Measurements from ENCODE around the gene ADGB.
A peak's percentile ranks its signal among the peaks of the same experiment; 100 is the strongest.
"Not testable (repeated sequence)": the region's sequence is repeated elsewhere in the genome, so short reads cannot be mapped to it uniquely, and the experiment has no call there.

Gene ADGB

DNA sequence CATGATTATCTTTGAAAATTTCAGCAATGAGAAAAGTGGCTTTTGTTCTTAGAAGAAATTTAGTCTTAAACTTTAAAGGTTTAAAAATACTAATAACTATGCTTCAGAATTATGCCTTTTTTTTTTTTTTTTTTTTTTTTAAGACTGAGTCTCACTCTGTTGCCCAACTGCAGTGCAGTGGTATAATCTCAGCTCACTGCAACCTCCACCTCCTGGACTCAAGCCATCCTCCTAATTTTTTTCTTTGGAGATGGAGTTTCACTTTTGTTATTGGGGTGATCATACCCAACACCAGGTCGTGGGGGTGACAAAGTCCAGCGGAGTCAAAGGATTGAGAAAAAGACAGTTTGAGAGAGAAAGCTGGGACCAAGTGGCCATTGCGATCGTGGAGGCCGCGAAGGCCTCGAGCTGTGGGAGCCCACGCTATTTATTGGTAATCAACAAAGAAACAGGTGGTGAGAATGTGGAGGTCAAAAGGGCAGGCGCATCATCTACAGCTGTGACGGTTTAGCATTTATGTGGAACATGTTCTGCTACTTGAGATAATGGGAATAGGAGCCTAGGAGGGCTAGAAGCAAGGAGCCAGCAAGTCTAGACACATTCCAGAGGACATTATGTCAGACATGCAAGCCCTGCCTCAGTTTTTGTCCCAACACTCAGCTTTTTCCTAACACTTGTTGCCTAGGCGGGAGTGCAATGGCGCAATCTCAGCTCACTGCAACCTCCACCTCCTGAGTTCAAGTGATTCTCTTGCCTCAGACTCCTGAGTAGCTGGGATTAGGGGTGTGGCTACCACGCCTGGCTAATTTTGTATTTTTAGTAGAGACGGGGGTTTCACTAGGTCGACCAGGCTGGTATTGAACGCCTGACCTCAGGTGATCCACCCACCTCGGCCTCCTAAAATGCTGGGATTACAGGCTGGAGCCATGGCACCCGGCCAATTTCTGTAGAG, 217.0 kb downstream of the ADGB start:
- not testable (repeated sequence) for DNase-seq (ENCODE audit: low read depth in 2 of 2)

DNA sequence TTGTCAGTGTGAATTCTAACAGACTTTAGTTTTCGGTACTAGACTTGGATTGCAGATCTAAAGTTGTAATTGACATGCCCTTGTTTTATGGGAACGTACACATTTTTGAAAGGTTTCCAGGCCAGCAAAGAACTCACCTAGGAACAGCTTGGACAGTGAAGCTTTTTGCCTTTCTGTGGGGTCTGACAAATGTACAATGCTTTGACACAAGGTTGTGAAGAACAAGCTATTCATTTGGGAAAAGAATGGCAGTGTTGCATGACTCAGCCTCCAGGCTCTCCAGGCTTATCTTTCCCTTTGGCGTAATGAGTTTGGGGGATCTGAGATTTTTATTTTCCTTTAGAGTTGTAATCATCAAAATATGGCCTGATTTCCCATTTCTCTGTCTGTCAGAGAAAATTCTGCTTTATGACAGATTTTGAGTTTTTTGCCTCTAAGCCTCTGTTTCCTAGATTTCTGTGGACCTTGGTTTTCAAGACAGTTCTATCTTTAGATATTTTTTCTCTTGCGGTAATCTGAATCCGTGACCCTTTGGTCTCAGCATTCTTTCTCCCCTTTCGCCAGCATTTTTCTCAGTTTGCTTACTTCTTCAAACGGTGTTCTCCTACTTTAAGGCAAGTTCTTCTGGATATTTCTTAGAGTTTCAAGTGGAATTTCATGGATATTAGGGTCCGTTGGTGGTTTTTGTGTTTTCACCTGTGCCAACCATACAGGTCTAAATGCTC, 221.0 kb downstream of the ADGB start:
- DNase-seq (ENCODE audit: low read depth in 2 of 2) = no peak

DNA sequence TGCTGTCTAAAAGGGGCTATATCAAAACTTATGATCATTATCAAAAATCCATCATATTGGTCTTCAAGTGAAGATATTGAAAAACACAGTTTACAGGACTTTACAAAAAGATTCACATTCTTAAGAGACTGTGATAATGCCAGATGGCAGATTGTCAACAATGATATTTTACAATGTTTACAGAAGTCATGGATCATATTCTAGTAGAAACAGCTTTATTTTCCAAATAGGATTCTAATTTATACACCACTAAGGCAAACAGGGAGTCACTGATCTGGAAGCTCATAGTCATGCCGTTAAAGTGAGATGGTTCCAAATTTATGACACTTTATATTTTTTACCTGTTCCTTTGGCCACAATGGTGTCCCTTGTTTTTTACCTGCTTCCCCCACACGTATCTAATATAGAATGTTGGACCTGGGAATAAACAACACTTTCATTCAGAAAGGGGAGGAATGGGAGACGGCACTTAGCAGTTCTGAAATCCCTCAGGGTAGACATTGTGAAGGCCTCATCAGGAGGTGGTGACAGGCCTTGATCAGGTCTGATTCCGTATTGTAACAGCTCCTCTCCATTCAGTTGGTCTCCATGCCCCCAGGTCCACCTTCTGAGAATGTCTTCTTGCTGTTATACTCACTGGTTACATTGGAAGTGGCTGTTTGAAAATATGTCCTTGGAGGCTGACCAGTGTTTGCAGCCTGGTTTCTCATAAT, 228.6 kb downstream of the ADGB start:
- no peak for DNase-seq (ENCODE audit: low read depth in 2 of 2)

DNA sequence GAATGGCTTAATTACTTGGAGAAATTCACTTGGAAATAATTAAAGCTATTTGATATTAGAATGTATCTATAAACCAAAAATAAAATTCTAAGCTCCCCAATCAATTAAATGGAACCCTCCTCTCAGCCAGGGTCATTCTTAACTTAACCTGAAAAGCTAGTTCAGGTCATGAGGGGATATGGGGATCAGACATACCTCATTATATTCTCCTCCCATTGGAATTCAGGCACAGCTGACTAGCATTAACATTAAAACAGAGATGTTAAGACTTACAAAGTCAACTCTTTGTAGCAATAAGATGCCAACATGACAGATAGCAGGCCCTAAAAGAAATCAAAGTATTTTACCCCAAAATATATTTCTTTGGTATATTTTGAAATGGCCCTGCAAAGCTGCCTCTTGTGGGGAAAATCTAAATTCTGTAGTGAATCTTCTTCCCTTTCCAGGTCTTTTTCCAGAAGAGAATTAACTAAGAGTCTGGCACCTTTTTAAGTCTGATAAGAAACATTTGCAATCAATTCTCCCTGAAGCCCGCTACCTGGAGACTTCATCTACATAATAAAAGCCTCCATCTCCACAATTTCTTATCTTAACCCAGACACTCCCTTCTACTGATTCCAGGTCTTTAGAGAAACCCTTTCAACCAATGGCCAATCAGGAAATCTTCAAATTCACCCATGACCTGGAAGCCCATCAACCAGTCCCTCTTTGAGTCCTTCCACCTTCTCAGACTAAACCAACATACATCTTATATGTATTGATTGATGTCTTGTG, 231.2 kb downstream of the ADGB start:
- DNase-seq (ENCODE audit: low read depth in 2 of 2) = no peak

DNA sequence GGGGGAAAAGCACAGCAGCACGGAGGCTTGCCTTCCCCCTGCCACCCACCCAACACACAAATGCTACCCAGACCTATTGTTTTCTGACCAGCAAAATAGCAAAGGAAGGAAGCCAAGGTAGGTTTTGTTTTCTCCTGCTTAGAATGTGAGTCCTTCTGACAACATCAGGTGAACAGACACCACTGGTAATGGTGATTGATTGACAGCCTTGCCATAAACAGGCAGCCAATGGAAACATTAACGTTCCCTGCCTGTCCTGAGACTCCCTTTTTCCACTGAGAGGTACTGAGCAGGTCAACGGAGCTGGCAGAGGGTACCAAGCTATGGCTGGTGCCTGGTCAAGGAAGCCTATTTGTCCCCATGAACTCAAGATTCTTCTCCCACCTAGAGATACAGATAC, 234.4 kb downstream of the ADGB start:
- DNase-seq (ENCODE audit: low read depth in 2 of 2) = no peak

DNA sequence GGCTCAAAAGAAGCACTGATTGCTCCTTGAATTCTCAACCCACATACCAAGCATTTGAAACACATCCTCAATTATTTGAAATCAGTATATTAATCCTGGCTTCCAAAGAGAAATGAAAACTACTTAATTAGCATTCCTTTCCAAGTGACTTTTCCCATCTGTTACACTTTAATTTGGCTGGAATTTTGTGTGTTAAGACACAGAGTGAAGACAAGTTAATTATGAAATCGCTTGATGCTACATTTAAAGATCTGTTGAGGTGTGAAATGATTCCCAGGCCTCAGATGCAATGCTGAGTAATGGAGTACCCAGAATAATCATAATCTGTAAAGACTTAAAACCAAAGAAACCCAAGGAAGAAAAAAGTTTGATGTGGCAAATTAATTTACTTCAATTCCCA, 241.4 kb downstream of the ADGB start:
- DNase-seq (ENCODE audit: low read depth in 2 of 2) = no peak

GRCh38 chr6:146840641-146841040, 241.9 kb downstream of the ADGB start:
- no peak for DNase-seq (ENCODE audit: low read depth in 2 of 2)

- no peak for DNase-seq (ENCODE audit: low read depth in 2 of 2)
These were observed 248.7 kb downstream of the ADGB start for GRCh38 chr6:146847426-146847825.

GRCh38 chr6:146850238-146850896, 251.6 kb downstream of the ADGB start:
- no peak for DNase-seq (ENCODE audit: low read depth in 2 of 2)

- no peak for DNase-seq (ENCODE audit: low read depth in 2 of 2)
These were observed 252.2 kb downstream of the ADGB start for GRCh38 chr6:146850981-146851380.

- DNase-seq (ENCODE audit: low read depth in 2 of 2) = no peak
These were observed 253.1 kb downstream of the ADGB start for GRCh38 chr6:146851837-146852236.

DNA sequence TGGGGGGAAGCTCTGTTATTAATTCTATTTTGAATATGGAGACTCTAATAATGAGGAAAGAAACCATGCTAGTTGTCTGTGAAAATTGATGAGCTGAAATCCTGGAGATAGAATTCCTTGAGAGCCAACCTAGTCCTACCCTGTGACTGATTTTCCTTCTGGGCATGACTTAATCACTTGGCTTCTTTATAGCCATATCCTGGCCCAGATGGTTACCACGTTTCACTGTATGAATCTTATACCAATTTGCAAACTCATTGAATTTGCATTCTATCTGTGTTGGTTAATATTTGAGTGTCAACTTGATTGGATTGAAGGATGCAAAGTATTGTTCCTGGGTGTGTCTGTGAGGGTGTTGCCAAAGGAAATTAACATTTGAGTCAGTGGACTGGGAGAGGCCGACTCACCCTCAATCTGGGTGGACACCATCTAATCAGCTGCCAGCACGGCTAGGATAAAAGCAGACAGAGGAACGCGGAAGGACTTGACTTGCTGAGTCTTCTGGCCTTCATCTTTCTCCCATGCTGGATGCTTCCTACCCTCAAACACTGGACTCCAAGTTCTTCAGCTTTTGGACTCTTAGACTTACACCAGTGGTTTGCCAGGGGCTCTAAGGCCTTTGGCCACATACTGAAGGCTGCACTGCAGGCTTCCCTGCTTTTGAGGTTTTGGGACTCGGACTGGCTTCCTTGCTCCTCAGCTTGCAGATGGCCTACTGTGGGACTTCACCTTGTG, 255.9 kb downstream of the ADGB start:
- not testable (repeated sequence) for DNase-seq (ENCODE audit: low read depth in 2 of 2)

DNA sequence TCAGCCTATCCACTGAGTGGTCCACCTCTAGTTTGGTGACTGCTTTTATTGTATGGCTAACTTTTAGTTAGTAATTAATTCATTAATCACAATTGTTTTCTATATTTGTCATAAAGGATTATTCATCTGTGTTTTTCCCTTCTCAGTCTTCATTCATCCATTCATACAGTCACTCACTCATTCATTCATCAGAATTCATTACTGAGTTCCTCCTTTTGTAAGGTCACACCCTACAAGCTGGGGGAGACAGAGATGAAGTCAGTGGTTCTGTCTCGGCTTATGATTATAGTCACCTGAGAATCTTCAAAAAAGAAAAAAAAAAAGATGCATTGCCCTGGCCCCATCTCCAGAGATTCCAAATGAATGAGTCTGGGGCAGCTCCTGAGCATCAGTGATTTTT, 257.1 kb downstream of the ADGB start:
- no peak for DNase-seq (ENCODE audit: low read depth in 2 of 2)

- DNase-seq (ENCODE audit: low read depth in 2 of 2) = no peak
These were observed 257.5 kb downstream of the ADGB start for GRCh38 chr6:146856296-146856695.

DNA sequence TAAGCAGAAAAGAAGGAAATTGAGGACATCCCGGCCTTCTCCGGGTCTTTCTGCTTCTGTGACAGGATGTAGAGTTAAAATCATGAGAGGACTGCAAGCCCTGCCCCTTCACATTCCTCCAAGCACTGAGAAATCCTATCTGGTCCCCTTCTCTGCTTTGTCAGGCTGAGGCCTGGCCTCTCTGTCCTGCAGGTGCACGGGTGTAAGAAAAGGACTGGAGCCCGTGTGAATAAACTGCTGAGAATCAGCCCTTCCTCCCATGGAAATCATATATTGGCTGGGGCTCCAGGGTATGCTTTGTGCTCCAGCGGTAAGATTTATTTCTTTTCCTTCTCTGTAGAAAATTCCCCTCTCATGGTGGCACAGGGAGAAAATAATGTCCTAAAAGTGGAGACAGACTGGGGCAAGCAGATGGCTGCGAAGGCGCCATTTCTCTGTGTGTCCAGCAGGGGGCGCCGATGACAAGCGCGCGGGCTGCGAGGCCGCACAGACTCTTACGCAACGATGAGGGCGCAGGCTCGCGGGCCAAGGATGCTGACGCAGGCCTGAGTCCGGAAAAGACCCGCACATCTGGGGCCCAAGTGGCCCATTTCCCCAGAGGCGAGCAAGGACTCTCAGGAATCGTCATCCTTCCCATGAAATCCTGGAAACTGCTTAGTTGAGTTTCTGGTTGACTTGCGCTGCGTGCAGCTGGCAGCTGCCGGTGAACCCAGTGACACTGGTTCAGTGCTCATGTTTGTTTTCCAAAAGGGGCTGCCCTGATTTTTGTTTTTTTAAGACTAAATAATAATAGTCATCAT, 258.6 kb downstream of the ADGB start:
- DNase-seq (ENCODE audit: low read depth in 2 of 2) = peak; percentile 25 to 46

DNA sequence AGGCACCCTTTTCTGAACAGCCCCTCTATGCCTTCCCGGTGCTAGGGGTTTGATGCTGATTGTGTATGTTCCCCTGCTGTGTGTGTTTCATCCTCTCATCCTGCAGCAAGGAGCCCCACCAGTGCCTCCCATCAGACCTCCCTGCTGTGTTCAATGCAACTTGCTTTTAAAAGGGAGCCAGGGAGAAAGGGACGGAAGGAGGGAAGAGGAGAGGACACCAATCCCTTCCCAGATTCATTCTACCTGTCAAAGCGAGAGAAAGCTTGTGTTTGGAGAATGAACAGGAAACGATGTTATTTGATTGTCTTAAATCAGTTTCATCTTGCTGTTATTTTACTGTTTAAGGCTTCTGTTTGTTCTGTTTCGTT, 259.2 kb downstream of the ADGB start:
- DNase-seq (ENCODE audit: low read depth in 2 of 2) = no peak

DNA sequence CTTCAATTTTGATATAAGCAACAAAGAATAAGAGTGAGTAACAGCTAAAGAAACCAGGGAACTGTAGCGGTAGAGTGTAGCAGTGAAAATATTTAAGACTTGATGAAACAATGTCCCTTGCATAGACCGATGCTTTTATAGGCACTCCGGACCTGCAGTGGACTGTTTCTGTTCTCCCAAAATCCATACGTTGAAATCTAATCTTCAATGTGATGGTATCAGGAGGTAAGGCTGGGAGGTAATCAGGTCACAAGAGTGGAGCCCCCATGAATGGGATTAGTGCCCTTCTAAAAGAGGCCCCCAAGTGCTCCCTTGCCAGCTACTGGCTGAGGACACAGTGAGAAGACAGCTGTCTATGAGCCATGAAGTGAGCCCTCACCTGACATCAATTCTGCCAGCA, 260.4 kb downstream of the ADGB start:
- no peak for DNase-seq (ENCODE audit: low read depth in 2 of 2)

DNA sequence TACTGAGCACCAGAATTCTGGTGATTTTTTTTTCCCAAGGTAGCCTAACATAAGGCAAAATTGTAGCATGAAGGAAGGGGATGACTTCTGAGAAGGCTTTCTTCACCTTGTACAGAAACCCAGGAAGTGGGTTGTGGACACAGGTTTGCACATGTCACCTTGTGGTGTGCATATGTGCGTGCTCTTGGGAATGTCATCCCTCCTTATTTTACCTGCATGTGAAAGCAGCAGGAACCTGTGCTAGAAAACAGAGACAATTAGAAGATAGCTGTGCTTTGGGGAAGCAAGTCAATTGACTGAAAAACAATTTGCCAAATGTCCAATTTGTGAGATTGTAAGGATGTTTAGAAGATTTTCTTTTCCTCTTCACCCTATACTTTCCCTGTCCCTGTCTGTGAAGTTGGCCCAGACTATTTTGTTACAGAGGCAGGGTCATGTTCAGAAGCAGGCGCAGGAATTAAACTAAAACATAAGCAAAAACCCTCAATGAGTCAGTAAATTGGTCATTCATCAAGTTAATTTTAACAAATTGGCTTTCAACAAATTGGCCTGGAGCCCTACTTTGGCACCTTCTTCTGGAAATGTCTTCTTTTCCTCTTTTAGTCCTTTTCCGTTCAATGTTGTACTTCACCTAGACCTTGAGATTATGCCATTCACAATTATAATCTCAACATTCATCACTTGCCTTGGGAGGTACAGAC, 261.2 kb downstream of the ADGB start:
- DNase-seq (ENCODE audit: low read depth in 2 of 2) = no peak

- no peak for DNase-seq (ENCODE audit: low read depth in 2 of 2)
These were observed 261.8 kb downstream of the ADGB start for GRCh38 chr6:146860583-146860982.
